Activated CD4-positive, alpha-beta T cell treated with anti-CD3 and anti-CD28 coated beads for 48 hours (primary cell): ENCODE results near the gene TNFRSF25.
"Not testable (repeated sequence)": the region's sequence is repeated elsewhere in the genome, so short reads cannot be mapped to it uniquely, and the experiment has no call there.

Experiments used
- DNase-seq: peaks from one replicate; pipeline ENCODE4 v3.0.0-alpha.2; 2020

TNFRSF25 gene

GRCh38 chr1:6429660-6430411 is 36.1 kb downstream of the TNFRSF25 start:
- not testable (repeated sequence) for DNase-seq

- DNase-seq = not testable (repeated sequence)
Measured at GRCh38 chr1:6428453-6428852, 37.5 kb downstream of the TNFRSF25 start.

GRCh38 chr1:6427441-6428390 is 38.3 kb downstream of the TNFRSF25 start:
- no peak for DNase-seq

- DNase-seq = no peak
Measured at GRCh38 chr1:6426972-6427350, 39.0 kb downstream of the TNFRSF25 start.

GRCh38 chr1:6426277-6426971 is 39.5 kb downstream of the TNFRSF25 start:
- DNase-seq = no peak

GRCh38 chr1:6425658-6426057 is 40.3 kb downstream of the TNFRSF25 start:
- no peak for DNase-seq

GRCh38 chr1:6424619-6425593 is 41.1 kb downstream of the TNFRSF25 start, which contains the start of gene ESPN:
ESPN (plus strand) TSS chr1:6424776; CDS start chr1:6424956, 180 bp downstream.
- no peak for DNase-seq

GRCh38 chr1:6424000-6424565 is 41.9 kb downstream of the TNFRSF25 start:
- DNase-seq = no peak

GRCh38 chr1:6423321-6423999 is 42.5 kb downstream of the TNFRSF25 start:
- DNase-seq = peak; percentile 81

- no peak for DNase-seq
Measured at GRCh38 chr1:6421266-6421665, 44.7 kb downstream of the TNFRSF25 start.

GRCh38 chr1:6420454-6421042 is 45.4 kb downstream of the TNFRSF25 start:
- no peak for DNase-seq

- no peak for DNase-seq
Measured at GRCh38 chr1:6419804-6420453, 46.0 kb downstream of the TNFRSF25 start, which contains the start of gene HES2. HES2 (minus strand) TSS chr1:6419919; CDS start chr1:6419820, 99 bp downstream.

GRCh38 chr1:6419397-6419803 is 46.6 kb downstream of the TNFRSF25 start:
- DNase-seq = no peak

- DNase-seq = no peak
Measured at GRCh38 chr1:6418668-6419396, 47.1 kb downstream of the TNFRSF25 start.

- no peak for DNase-seq
Measured at GRCh38 chr1:6417961-6418667, 47.9 kb downstream of the TNFRSF25 start.

GRCh38 chr1:6416906-6417305 is 49.1 kb downstream of the TNFRSF25 start:
- DNase-seq = no peak

- no peak for DNase-seq
Measured at GRCh38 chr1:6416295-6416656, 49.7 kb downstream of the TNFRSF25 start.

GRCh38 chr1:6414881-6415626 is 50.9 kb downstream of the TNFRSF25 start:
- DNase-seq = no peak
